ENCODE results near the gene IL17F. TPM values are rescaled to one million over a fixed set of nuclear protein-coding genes. Genes with fewer than 3 reads are reported as not detected.

IL17F gene
- total RNA-seq, 4 donors from 2014 or later: not detected

- H3K4me1 ChIP-seq: peaks cover 15 to 18% of the 10 kb centered on the region in 2 donors
- DNase-seq: peak in 1 of 2 donors; percentile 36
- no peak for ATAC-seq
- peaks cover 0 to 6% of the 10 kb centered on the region in 2 donors for H3K36me3 ChIP-seq
- H3K27me3 ChIP-seq: no peaks in the 10 kb centered on the region
- no peak overlapping the region for H3K4me3 ChIP-seq
- no peaks in the 10 kb centered on the region for H3K9me3 ChIP-seq
- in situ Hi-C loops (cut with MboI; ENCODE audit: low sequenced_read_pairs in 4 of 4) (loop anchor here in 3 of 4 donors (10.0 to 25.0 kb wide), 3 partner anchors 128 to 375 kb away; partner anchors contain the start of genes TMEM14A (in 3 of the 3) and TRAM2 (in 1 of the 3)), intact Hi-C loops (cut with DNase I; ENCODE audit: low total_unique reads) (loop anchor here (5.0 to 10.0 kb wide), 4 partner anchors 75 to 708 kb away; partner anchors contain the start of genes EFHC1, GSTA4 and PAQR8)
- TF ChIP-seq CTCF (IDR thresholded peaks at IDR 0.05 in 4 of 5, conservative IDR thresholded peaks at IDR 0.05 in 1 of 5) (peak in 3 of 5 experiments; percentile 18 to 54 (median 28)), POLR2A (IDR thresholded peaks at IDR 0.05) (no peak)
- H3K27ac ChIP-seq: no peak overlapping the region
These were observed 42.6 kb upstream of the IL17F start for GRCh38 chr6:52286798-52287432.

- peak overlapping the region; percentile 36 to 68 (median 44) for H3K27ac ChIP-seq
- H3K36me3 ChIP-seq: peaks cover 0 to 21% of the 10 kb centered on the region in 2 donors
- in situ Hi-C loops (cut with MboI; ENCODE audit: low sequenced_read_pairs in 4 of 4): loop anchor here in 3 of 4 donors (10.0 to 25.0 kb wide), 3 partner anchors 129 to 377 kb away; partner anchors contain the start of genes TMEM14A (in 3 of the 3) and TRAM2 (in 1 of the 3)
- no peak for TF ChIP-seq POLR2A (IDR thresholded peaks at IDR 0.05)
- TF ChIP-seq CTCF (IDR thresholded peaks at IDR 0.05 in 4 of 5, conservative IDR thresholded peaks at IDR 0.05 in 1 of 5): peak in 1 of 5 experiments; percentile 10
- ATAC-seq (no peak), DNase-seq (no peak)
- H3K4me3 ChIP-seq: peak overlapping the region; percentile 66 to 87 (median 76)
- intact Hi-C loops (cut with DNase I; ENCODE audit: low total_unique reads): loop anchor here (5.0 to 10.0 kb wide), 4 partner anchors 77 to 709 kb away; partner anchors contain the start of genes EFHC1, GSTA4 and PAQR8
- peaks cover 15 to 18% of the 10 kb centered on the region in 2 donors for H3K4me1 ChIP-seq
- no peaks in the 10 kb centered on the region for H3K27me3 ChIP-seq
- no peaks in the 10 kb centered on the region for H3K9me3 ChIP-seq
These were observed 41.1 kb upstream of the IL17F start for GRCh38 chr6:52285177-52286068.

GRCh38 chr6:52284460-52285176 lies 40.3 kb upstream of the IL17F start, which contains the start of gene MCM3:
Gene MCM3 (minus strand): TSS chr6:52284742. CDS start chr6:52284674, 68 bp downstream.
- ATAC-seq (peak; percentile 100), DNase-seq (peak; percentile 96 to 98)
- intact Hi-C loops (cut with DNase I; ENCODE audit: low total_unique reads) (loop anchor here (1.0 to 10.0 kb wide), 6 partner anchors 78 to 710 kb away; partner anchors contain the start of genes EFHC1, GSTA4, PAQR8 and TRAM2), in situ Hi-C loops (cut with MboI; ENCODE audit: low sequenced_read_pairs in 4 of 4) (loop anchor here in 3 of 4 donors (10.0 to 25.0 kb wide), 3 partner anchors 130 to 378 kb away; partner anchors contain the start of genes TMEM14A (in 3 of the 3) and TRAM2 (in 1 of the 3))
- Histone ChIP-seq H3K9me3 (no peaks in the 10 kb centered on the region), H3K4me3 (peak within 1 kb of the TSS; percentile 75 to 91 (median 82)), H3K27me3 (no peaks in the 10 kb centered on the region), H3K4me1 (peaks cover 15 to 18% of the 10 kb centered on the region in 2 donors), H3K27ac (peak within 1 kb of the TSS; percentile 55 to 76 (median 70)), H3K36me3 (peaks cover 0 to 29% of the 10 kb centered on the region in 2 donors)
- TF ChIP-seq POLR2A (IDR thresholded peaks at IDR 0.05): no peak
- TF ChIP-seq CTCF (IDR thresholded peaks at IDR 0.05 in 4 of 5, conservative IDR thresholded peaks at IDR 0.05 in 1 of 5): peak in 1 of 5 experiments; percentile 23

- H3K4me1 ChIP-seq: peaks cover 15 to 18% of the 10 kb centered on the region in 2 donors
- H3K9me3 ChIP-seq: no peaks in the 10 kb centered on the region
- DNase-seq (no peak), ATAC-seq (no peak)
- intact Hi-C loops (cut with DNase I; ENCODE audit: low total_unique reads): loop anchor here (1.0 to 10.0 kb wide), 4 partner anchors 141 to 711 kb away; partner anchors contain the start of genes EFHC1, GSTA4 and TRAM2
- TF ChIP-seq POLR2A (IDR thresholded peaks at IDR 0.05): no peak
- no peak for TF ChIP-seq CTCF (IDR thresholded peaks at IDR 0.05 in 4 of 5, conservative IDR thresholded peaks at IDR 0.05 in 1 of 5)
- H3K27me3 ChIP-seq: no peaks in the 10 kb centered on the region
- peak overlapping the region; percentile 75 to 91 (median 82) for H3K4me3 ChIP-seq
- in situ Hi-C loops (cut with MboI; ENCODE audit: low sequenced_read_pairs in 4 of 4): loop anchor here in 3 of 4 donors (10.0 to 25.0 kb wide), 3 partner anchors 131 to 378 kb away; partner anchors contain the start of genes TMEM14A (in 3 of the 3) and TRAM2 (in 1 of the 3)
- H3K27ac ChIP-seq: peak overlapping the region; percentile 55 to 76 (median 70)
- H3K36me3 ChIP-seq: peaks cover 0 to 34% of the 10 kb centered on the region in 2 donors
These were observed 39.8 kb upstream of the IL17F start for GRCh38 chr6:52284131-52284459.
